Neural cell (in vitro differentiated cells): Measurements from ENCODE around the gene PISD. TPM values are rescaled to one million over a fixed set of nuclear protein-coding genes. Genes with fewer than 3 reads are reported as not detected.

Source experiments
- H2AFZ ChIP-seq: fragments of 200-600, 300-800 bp; sonication (generic), shearing (Covaris generic); 2 replicates; pipeline ENCODE4 v1.6.0; 2014; ENCODE audit warnings: low read depth, mild to moderate bottlenecking, antibody characterized with exemption, low read length, moderate library complexity
- H3F3A ChIP-seq: fragments of 200-600 bp; shearing (Covaris generic); 2 replicates; pipeline ENCODE4 v1.6.1; 2016; ENCODE audit warnings: mild to moderate bottlenecking, moderate library complexity, mixed read lengths, antibody characterized with exemption, low read length; ENCODE audit not compliant: insufficient read depth, poor library complexity, severe bottlenecking
- H3K27ac ChIP-seq: fragments of 200-600, 300-800 bp; sonication (generic), shearing (Covaris generic); 2 replicates; pipeline ENCODE4 v1.5.1; 2014; ENCODE audit warnings: mild to moderate bottlenecking, low read length, moderate library complexity
- H3K27me3 ChIP-seq: fragments of 300-800, 200-600 bp; sonication (generic), shearing (Covaris generic); 2 replicates; pipeline ENCODE4 v1.6.0; 2014; ENCODE audit warnings: mild to moderate bottlenecking, low read depth, low read length, moderate library complexity; ENCODE audit not compliant: insufficient read depth
- H3K36me3 ChIP-seq: fragments of 300-800, 200-600 bp; sonication (generic), shearing (Covaris generic); 2 replicates; pipeline ENCODE4 v1.5.1; 2014; ENCODE audit warnings: mild to moderate bottlenecking, antibody characterized with exemption, low read length, moderate library complexity; ENCODE audit not compliant: insufficient read depth
- H3K4me2 ChIP-seq: fragments of 300-800, 200-600 bp; sonication (generic), shearing (Covaris generic); 2 replicates; pipeline ENCODE4 v1.6.0; 2014; ENCODE audit warnings: mild to moderate bottlenecking, low read length
- H3K4me3 ChIP-seq: fragments of 300-800, 200-600 bp; sonication (generic), shearing (Covaris generic); 2 replicates; pipeline ENCODE4 v1.5.1; 2014; ENCODE audit warnings: mild to moderate bottlenecking, low read length, moderate library complexity
- H3K79me2 ChIP-seq: fragments of 200-600 bp; shearing (Covaris generic); replicated peaks from 2 replicates; pipeline ENCODE4 v1.6.0; 2014; ENCODE audit warnings: mild to moderate bottlenecking, low read length, moderate library complexity; ENCODE audit not compliant: insufficient read depth
- H3K9ac ChIP-seq: fragments of 300-800, 200-600 bp; sonication (generic), shearing (Covaris generic); 2 replicates; pipeline ENCODE4 v1.6.1; 2016; ENCODE audit warnings: mild to moderate bottlenecking, low read length, mixed read lengths
- H3K9me2 ChIP-seq: fragments of 200-600 bp; shearing (Covaris generic); 2 replicates; pipeline ENCODE4 v1.6.1; 2016; ENCODE audit warnings: mild to moderate bottlenecking, low read length, mixed read lengths; ENCODE audit not compliant: insufficient read depth
- H3K9me3 ChIP-seq: fragments of 200-600, 300-800 bp; sonication (generic), shearing (Covaris generic); 2 replicates; pipeline ENCODE4 v1.6.1; 2016; ENCODE audit warnings: mild to moderate bottlenecking, mixed run types, low read length, moderate library complexity, mixed read lengths
- H4K20me1 ChIP-seq: fragments of 200-600 bp; shearing (Covaris generic); 2 replicates; pipeline ENCODE4 v1.6.1; 2016; ENCODE audit warnings: mild to moderate bottlenecking, mixed run types; ENCODE audit not compliant: insufficient read depth
- EP300 ChIP-seq: fragments of 450-650 bp; conservative IDR thresholded peaks from 2 replicates; pipeline ENCODE4 v1.6.1; 2014; ENCODE audit warnings: antibody characterized with exemption, mild to moderate bottlenecking, moderate library complexity; ENCODE audit not compliant: poor library complexity, severe bottlenecking
- EZH2 ChIP-seq: fragments of 200-600, 300-800 bp; shearing (Covaris generic), sonication (generic); IDR thresholded peaks from 2 replicates; pipeline ENCODE4 v1.6.1; 2014; ENCODE audit warnings: antibody characterized with exemption, low read length, borderline replicate concordance, mild to moderate bottlenecking; ENCODE audit not compliant: insufficient read depth, poor library complexity, severe bottlenecking
- MXI1 ChIP-seq: fragments of 450-650 bp; conservative IDR thresholded peaks from 2 replicates; pipeline ENCODE4 v1.6.1; 2014; ENCODE audit warnings: antibody characterized with exemption, mild to moderate bottlenecking; ENCODE audit not compliant: poor library complexity, severe bottlenecking
- POLR2AphosphoS5 ChIP-seq: IDR thresholded peaks from 2 replicates; pipeline ENCODE4 v1.6.1; 2012
- RAD21 ChIP-seq: fragments of 450-650 bp; conservative IDR thresholded peaks from 2 replicates; pipeline ENCODE4 v1.6.1; 2014; ENCODE audit warnings: antibody characterized with exemption, mild to moderate bottlenecking, moderate library complexity
- SMC3 ChIP-seq: fragments of 450-650 bp; conservative IDR thresholded peaks from 2 replicates; pipeline ENCODE4 v1.6.1; 2014; ENCODE audit warnings: antibody characterized with exemption, mild to moderate bottlenecking, moderate library complexity; ENCODE audit not compliant: poor library complexity
- TAF1 ChIP-seq: IDR thresholded peaks from 2 replicates; pipeline ENCODE4 v1.6.1; 2012; ENCODE audit warnings: low read depth
- polyA plus RNA-seq: library from polyadenylated mRNA; depleted of rRNA; stranded (reverse); fragments of >200 nt; gene quantifications from 2 replicates; pipeline ENCODE4 v1.2.3, GENCODE V29; 2014
- TF ChIP-seq, protein P1 (sequence below): fragments of 450-650 bp; IDR thresholded peaks from 2 replicates; pipeline ENCODE4 v1.5.1; 2014; ENCODE audit warnings: antibody characterized with exemption, mild to moderate bottlenecking, moderate library complexity; ENCODE audit not compliant: poor library complexity, severe bottlenecking
- TF ChIP-seq, protein P2 (sequence below): IDR thresholded peaks from 2 replicates; pipeline ENCODE4 v1.6.1; 2012; ENCODE audit warnings: borderline replicate concordance

The PISD gene
- polyA plus RNA-seq, 1 donor from 2014 or later = 50.9 TPM

- TF ChIP-seq EZH2 (no peak), TAF1 (no peak), SMC3 (no peak), POLR2AphosphoS5 (no peak), MXI1 (no peak)
- TF ChIP-seq, protein P1, sequence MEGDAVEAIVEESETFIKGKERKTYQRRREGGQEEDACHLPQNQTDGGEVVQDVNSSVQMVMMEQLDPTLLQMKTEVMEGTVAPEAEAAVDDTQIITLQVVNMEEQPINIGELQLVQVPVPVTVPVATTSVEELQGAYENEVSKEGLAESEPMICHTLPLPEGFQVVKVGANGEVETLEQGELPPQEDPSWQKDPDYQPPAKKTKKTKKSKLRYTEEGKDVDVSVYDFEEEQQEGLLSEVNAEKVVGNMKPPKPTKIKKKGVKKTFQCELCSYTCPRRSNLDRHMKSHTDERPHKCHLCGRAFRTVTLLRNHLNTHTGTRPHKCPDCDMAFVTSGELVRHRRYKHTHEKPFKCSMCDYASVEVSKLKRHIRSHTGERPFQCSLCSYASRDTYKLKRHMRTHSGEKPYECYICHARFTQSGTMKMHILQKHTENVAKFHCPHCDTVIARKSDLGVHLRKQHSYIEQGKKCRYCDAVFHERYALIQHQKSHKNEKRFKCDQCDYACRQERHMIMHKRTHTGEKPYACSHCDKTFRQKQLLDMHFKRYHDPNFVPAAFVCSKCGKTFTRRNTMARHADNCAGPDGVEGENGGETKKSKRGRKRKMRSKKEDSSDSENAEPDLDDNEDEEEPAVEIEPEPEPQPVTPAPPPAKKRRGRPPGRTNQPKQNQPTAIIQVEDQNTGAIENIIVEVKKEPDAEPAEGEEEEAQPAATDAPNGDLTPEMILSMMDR = no peak
- H3K79me2 ChIP-seq = peaks cover 49% of the 10 kb centered on the region
These were observed 2.8 kb downstream of the PISD start for GRCh38 chr22:31659246-31659645.

DNA sequence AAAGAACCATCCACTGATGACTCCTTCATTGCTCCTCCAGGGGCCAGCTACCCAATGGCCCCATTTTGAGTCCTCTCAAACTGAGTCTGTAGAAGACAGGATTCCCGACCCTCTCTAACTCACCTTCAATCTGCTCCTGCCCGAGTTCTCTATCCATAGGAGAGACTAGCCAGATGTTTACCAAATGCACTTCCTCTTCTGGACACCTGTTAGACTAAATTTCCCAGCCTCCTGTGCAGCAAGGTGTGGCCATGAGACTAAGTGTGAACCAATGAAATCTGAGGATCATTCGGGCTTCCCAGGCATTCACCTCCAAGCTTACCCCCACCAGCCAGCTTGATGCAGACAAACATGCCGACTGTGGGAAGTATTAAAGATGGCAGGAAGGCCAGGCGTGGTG is 7.6 kb downstream of the PISD start:
- Histone ChIP-seq H2AFZ (no peak overlapping the region), H3K4me2 (no peak overlapping the region), H3K27me3 (no peaks in the 10 kb centered on the region), H3K36me3 (no peaks in the 10 kb centered on the region), H3K9me3 (no peaks in the 10 kb centered on the region), H3K4me3 (no peak overlapping the region), H3K9ac (no peak overlapping the region), H3K27ac (no peak overlapping the region), H3F3A (no peaks in the 10 kb centered on the region), H3K79me2 (peaks cover 39% of the 10 kb centered on the region), H3K9me2 (no peaks in the 10 kb centered on the region), H4K20me1 (no peaks in the 10 kb centered on the region)
- TF ChIP-seq, protein P2, sequence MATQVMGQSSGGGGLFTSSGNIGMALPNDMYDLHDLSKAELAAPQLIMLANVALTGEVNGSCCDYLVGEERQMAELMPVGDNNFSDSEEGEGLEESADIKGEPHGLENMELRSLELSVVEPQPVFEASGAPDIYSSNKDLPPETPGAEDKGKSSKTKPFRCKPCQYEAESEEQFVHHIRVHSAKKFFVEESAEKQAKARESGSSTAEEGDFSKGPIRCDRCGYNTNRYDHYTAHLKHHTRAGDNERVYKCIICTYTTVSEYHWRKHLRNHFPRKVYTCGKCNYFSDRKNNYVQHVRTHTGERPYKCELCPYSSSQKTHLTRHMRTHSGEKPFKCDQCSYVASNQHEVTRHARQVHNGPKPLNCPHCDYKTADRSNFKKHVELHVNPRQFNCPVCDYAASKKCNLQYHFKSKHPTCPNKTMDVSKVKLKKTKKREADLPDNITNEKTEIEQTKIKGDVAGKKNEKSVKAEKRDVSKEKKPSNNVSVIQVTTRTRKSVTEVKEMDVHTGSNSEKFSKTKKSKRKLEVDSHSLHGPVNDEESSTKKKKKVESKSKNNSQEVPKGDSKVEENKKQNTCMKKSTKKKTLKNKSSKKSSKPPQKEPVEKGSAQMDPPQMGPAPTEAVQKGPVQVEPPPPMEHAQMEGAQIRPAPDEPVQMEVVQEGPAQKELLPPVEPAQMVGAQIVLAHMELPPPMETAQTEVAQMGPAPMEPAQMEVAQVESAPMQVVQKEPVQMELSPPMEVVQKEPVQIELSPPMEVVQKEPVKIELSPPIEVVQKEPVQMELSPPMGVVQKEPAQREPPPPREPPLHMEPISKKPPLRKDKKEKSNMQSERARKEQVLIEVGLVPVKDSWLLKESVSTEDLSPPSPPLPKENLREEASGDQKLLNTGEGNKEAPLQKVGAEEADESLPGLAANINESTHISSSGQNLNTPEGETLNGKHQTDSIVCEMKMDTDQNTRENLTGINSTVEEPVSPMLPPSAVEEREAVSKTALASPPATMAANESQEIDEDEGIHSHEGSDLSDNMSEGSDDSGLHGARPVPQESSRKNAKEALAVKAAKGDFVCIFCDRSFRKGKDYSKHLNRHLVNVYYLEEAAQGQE = no peak
- TF ChIP-seq MXI1 (no peak), SMC3 (no peak), TAF1 (no peak), EP300 (no peak), POLR2AphosphoS5 (no peak), EZH2 (no peak), RAD21 (no peak)
- TF ChIP-seq, protein P1 = no peak

More at GRCh38 chr22:31659246-31659645, 2.8 kb downstream of the PISD start:
- Histone ChIP-seq H3K4me3 (no peak overlapping the region), H3K27me3 (no peaks in the 10 kb centered on the region), H3K36me3 (no peaks in the 10 kb centered on the region), H3K27ac (no peak overlapping the region), H3F3A (no peaks in the 10 kb centered on the region), H3K9me2 (no peaks in the 10 kb centered on the region), H3K4me2 (no peak overlapping the region), H4K20me1 (no peaks in the 10 kb centered on the region), H3K9ac (no peak overlapping the region), H3K9me3 (no peaks in the 10 kb centered on the region), H2AFZ (no peak overlapping the region)
